ENCODE data around the gene WDHD1.
"Not testable (repeated sequence)": the region's sequence is repeated elsewhere in the genome, so short reads cannot be mapped to it uniquely, and the experiment has no call there.

Gene WDHD1

DNA sequence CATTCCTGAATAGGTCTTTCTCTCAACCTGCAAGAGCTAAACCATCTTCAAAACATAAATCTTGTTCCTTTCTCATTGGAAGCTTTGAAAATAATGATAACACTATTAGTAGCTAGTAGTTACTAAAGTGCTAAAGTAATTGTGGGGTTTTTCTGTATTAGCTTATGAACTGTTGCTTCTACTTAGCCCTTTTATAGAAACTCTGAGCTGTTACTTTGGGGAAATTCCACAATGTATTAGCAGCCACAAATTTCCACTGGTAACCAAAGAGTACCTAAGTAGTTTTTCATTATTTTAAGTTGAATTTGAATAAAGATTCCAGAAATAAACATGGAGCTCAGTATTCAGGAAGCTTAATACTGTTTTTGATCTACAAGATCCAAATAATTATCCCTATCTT lies 18.2 kb upstream of the WDHD1 start:
- no peak for DNase-seq

DNA sequence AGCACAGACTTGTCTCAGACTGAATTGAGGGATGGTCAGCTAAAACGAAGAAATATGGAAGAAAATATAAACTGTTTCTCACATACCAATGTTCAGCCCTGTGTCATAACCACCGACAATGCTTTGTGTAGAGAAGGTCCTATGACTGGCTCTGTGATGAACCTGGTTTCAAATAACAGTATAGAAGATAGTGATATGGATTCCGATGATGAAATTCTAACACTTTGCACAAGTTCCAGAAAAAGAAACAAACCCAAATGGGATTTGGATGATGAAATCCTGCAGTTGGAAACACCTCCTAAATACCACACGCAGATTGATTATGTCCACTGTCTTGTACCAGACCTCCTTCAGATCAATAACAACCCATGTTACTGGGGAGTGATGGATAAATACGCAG lies 16.6 kb upstream of the WDHD1 start:
- no peak for DNase-seq

DNA sequence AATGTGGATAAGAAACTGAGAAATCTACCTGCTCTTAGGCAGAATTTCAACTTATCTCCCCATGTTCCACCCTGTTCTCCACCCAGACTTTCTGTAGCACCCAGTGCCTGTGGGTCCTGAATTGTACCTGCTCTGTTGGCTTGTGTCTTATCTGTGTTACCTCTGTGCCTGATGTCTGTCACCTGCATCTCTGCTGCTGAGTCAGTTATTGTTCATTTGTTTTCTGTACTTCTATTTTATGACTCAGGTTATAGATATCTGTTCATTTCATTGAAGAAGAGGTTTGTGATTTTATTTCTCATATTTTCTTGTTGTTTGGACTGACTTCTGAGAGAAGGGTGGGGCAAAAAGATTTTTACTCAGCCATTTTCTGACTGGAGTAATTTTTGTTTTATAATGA lies 11.8 kb upstream of the WDHD1 start:
- DNase-seq = no peak

DNA sequence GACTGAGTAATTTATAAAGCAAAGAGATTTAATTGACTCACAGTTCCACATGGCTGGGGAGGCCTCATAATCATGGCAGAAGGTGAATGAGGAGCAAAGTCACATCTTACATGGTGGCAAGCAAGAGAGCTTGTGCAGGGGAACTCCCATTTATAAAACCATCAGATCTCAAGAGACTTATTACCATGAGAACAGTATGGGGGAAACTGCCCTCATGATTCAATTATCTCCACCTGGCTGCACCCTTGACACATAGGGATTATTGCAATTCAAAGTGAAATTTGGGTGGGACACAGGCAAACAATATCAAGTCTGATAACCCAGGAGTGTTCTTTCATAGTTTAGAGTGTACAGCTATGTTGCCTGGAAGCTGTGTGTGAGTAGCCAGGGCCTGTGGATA lies 11.1 kb upstream of the WDHD1 start:
- DNase-seq = not testable (repeated sequence)

DNA sequence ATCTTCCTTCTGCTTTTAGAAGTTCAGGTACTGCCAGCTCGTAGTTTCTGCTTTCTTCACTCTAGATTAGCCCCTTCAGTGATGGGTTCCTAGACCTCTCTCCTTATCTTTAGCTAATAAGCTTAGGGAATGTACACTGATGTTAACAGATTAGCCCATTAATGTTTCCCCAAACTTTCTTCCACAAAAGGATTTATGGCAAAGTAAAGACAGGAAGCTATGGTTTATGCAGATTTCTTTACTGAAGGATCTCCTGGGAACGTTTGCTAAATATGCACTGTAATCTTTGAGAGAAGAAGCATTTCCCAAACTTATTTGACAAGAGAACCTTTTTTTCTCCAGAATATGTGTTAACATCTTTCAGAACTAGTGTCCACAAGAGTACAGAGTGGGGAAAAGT lies 4.3 kb upstream of the WDHD1 start:
- DNase-seq = no peak

- no peak for DNase-seq
Measured at GRCh38 chr14:55028476-55028875, 1.6 kb upstream of the WDHD1 start.

GRCh38 chr14:55028066-55028465 lies 1.2 kb upstream of the WDHD1 start:
- DNase-seq = no peak

DNA sequence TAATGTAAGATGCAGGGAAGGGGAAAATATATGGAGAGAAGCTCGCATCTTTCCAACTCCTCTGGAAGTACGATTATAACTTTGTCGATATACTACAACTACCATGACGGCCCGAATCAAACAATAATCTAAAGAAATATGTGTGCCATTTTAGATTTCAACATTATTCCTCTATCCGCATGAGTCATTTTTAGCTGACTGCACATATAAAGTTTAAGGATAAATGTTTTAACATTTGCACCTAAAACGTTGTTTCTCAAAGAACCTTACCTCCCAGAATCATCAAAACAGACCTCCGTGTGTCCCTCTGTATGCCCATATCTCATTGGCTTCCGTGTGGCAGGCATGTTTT lies 482 bp downstream of the WDHD1 start:
- DNase-seq = no peak

DNA sequence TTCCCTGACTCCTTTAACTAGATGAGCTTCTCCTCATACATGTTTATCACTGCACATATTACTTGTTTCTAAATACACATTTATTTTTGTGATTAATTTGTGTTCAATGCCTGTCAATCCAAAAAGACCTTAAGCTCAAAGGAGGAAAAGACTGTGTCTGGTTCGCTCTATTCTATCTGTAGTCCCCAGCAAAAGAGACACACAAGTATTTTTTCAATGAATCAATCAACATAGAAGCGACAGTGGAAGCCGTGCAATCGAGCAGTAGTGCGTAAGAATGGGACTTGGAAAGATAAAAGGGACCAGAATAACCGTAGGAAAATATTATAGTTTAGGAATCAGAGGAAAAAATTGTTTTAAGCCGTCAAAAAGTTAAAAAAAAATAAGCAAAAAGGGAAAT lies 951 bp downstream of the WDHD1 start:
- no peak for DNase-seq

- not testable (repeated sequence) for DNase-seq
Measured at GRCh38 chr14:55024365-55024764, 2.5 kb downstream of the WDHD1 start.

DNA sequence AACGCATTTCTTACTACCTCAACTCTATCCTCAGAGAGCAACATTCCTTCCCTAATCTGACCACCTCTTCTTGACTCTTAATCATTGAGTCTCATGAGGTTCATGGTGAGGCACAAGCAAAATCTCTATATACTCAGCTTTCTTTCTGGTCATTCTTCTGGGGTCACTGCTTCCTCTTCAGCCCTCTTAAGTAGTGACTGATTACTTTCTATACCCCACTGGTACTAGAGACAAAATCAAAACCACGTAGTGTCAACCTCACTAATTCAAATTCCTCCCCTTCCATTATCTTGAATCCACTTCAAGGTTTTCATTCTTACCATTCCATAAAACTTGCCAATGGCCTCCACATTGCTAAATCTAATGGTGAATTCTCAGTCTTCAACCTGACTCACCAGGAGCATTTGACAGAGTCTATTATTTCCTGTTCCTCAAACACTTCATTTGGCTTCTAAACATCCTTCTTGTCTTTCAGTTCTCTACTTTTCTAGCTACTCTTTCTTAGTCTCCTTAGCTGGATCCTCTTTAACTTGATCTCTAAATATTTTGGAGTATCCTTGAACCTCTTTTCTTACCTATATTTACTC lies 6.8 kb downstream of the WDHD1 start:
- DNase-seq = no peak

DNA sequence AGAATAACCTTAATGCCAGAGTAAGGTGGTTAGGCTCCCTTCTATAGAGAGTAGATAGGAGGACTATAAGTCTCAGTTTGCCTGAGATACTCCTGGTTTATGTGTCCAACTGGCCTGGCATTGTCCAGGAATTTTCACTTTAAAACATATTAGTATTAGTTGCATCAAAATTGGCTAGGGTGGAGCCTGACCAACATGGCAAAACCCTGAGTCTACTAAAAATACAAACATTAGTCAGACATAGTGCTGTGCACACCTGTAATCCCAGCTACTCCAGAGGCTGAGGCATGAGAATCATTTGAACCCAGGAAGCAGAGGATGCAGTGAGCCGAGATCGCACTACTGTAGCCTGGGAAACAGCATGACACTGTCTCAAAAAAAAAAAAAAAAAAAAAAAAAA lies 11.9 kb downstream of the WDHD1 start:
- no peak for DNase-seq

DNA sequence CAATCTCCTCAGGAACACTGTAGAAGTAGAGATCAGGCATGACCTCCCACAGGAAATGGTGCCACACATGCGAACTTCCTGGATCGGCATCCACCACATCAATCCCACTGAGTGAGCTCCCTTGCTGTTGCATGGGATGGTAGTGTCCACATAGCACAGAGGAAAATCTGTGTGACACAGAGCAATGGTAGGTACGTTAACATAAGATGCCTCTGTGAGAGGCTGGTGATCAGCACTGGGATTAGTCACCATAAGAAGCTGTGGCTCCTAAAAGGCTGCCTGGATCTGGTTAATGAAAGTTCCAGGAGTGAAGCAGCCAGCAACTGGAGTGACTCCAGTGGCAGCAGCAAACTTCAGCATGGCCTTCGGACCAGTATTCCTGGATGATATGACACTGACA lies 21.8 kb downstream of the WDHD1 start:
- DNase-seq = no peak

- no peak for DNase-seq
Measured at GRCh38 chr14:55000381-55000780, 26.5 kb downstream of the WDHD1 start.

DNA sequence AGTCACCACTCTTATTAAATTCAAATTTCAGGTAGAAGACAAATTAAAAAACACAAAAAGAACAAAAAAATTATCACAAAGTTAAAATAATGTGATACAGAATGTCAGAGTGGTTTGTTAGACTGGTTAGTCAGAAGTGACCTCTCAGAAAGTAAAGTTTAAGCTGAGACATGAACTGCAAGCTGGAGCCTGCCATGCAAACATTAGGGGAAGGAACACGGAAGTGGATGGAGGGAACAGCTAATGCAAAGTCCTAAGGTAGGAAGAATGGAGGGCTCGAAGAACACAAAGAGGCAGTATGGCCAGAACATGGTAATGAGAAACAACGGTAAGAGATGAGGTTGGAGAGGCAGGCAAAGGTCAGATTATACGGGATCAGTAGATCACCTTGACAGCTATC lies 41.7 kb downstream of the WDHD1 start:
- DNase-seq = no peak

DNA sequence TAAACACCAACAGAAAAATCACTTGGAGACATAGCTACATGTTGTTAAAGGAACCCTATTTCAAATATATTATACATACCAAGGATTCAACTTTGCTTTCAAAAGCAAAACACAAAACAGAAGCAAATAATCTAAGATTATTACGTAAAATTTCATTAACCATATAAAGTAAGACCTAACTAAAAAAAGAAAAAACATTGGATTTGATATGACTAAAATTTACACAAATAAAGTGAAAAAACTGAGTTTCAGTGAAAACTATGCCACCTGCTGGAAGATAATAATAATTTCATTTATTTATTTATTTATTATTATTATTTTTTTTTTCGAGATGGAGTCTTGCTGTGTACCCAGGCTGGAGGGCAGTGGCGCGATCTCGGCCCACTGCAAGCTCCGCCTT lies 45.2 kb downstream of the WDHD1 start:
- DNase-seq = no peak

DNA sequence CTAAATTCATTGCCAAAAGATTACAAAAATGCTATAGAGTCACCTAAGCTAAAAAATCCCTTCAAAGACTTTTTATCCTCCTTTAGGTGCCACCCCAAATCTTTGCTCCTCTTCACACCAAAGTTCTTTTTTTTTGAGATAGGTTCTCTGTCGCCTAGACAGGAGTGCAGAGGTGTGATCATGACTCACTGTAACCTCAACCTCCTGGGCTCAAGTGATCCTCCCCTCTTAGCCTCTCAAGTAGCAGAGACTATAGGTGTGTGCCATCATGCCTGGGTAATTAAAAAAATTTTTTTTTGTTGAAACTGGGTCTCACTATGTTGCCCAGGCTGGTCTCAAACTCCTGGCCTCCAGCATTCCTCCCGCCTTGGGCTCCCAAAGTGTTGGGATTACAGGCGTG lies 47.9 kb downstream of the WDHD1 start:
- no peak for DNase-seq

DNA sequence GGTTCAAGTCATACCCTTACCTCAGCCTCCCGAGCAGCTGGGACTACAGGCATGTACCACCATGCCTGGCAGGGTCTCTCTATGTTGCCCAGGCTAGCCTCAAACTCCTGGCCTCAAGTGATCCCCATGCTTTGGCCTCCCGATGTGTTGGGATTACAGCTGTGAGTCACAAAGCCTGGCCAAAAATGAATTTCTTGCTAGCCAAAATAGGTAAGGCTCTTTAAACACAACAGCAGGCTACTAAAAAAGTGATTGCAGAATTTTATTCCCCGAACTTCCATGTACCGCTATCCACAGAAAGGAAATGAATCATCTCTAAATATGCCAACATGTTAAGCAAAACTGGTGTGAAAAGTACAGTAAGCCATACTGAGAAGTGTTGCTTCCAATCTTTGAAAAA lies 50.6 kb downstream of the WDHD1 start:
- DNase-seq = no peak

GRCh38 chr14:54975856-54976255 lies 51.0 kb downstream of the WDHD1 start:
- DNase-seq = no peak

DNA sequence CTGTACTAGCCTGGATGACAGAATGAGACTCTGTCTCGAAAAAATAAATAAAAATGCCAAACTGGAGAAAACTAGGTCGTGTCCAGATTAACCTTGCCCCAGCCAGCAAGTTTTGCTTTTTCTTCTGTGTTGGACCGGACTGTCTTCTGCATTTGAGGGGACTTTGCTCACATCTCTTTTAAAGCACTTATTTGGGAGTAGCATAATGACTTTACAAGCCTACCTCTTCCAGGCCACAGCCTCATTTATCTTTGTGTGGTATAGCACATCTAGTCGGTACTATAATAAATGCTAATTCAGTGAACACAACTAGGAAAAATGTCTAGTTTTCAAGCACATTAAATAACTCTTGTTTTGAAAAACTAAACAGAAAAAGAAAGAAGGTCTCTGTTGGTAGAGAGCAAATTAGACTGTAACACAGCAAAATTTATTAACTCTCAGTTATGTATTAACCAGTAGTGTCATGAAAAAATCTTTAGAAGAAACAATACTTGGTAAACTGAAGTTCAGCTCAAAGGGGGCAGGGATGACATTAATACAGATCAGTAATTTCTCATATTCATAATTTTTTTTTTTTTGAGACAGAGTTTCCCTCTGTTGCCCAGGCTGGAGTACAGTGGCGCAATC lies 52.0 kb downstream of the WDHD1 start:
- no peak for DNase-seq

GRCh38 chr14:54967496-54967895 lies 59.4 kb downstream of the WDHD1 start:
- no peak for DNase-seq

GRCh38 chr14:54955143-54955542 lies 71.8 kb downstream of the WDHD1 start:
- DNase-seq = no peak

- DNase-seq = not testable (repeated sequence)
Measured at GRCh38 chr14:54953609-54954008, 73.3 kb downstream of the WDHD1 start.

DNA sequence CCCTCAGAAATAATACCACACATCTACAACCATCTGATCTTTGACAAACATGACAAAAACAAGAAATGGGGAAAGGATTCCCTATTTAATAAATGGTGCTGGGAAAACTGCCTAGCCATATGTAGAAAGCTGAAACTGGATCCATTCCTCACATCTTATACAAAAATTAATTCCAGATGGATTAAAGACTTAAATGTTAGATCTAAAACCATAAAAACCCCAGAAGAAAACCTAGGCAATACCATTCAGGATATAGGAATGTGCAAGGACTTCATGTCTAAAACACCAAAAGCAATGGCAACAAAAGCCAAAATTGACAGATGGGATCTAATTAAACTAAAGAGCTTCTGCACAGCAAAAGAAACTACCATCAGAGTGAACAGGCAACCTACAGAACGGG lies 74.1 kb downstream of the WDHD1 start:
- DNase-seq = not testable (repeated sequence)

- no peak for DNase-seq
Measured at GRCh38 chr14:54947230-54947629, 79.7 kb downstream of the WDHD1 start.

GRCh38 chr14:54946500-54946899 lies 80.4 kb downstream of the WDHD1 start:
- DNase-seq = no peak
